Loucy (cell line): ENCODE data around the gene NAT14.

Source experiments
- EZH2phosphoT487 ChIP-seq: fragments of 200-600 bp; IDR thresholded peaks from 2 replicates; pipeline ENCODE4 v1.6.1; 2018; ENCODE audit warnings: antibody characterized with exemption, mild to moderate bottlenecking, moderate library complexity, borderline replicate concordance
- TF ChIP-seq, protein P1 (sequence below): fragments of 200-600 bp; sonication (generic); conservative IDR thresholded peaks from 2 replicates; pipeline ENCODE4 v1.5.1; 2014; ENCODE audit warnings: mild to moderate bottlenecking, antibody characterized with exemption, low read length

DNA sequence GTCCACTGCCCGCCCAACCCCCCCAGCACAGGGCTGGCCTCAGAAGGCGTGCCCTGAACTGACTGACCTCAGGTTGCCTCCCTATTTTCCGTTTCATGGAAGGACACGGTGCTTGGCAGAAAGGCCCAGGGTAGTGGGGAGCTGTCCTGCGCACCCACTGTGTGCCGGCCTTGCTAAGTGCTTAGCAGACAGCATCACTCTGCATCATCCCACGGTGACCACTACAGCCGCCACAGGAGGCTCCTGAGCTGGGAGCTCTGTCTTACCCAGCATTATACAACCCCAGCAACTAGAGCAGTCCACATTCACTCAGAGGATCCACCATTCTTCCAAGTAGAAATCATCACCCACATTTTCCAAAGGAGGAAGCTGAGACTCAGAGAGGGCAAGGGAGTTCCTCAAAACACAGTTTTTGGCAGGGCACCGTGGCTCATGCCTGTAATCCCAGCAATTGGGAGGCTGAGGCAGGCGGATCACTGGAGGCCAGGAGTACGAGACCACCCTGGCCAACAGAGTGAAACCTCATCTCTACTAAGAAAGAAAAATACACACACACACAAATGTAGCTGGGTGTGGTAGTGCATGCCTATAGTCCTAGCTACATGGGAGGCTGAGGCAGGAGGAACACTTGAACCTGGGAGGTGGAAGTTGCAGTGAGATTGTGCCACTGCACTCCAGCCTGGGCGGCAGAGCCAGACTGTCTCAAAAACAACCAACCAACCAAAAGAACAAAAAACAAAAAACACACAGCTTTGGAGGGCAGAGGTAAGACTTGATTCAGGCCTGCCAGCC, 50.4 kb downstream of the NAT14 start:
- TF ChIP-seq, protein P1, sequence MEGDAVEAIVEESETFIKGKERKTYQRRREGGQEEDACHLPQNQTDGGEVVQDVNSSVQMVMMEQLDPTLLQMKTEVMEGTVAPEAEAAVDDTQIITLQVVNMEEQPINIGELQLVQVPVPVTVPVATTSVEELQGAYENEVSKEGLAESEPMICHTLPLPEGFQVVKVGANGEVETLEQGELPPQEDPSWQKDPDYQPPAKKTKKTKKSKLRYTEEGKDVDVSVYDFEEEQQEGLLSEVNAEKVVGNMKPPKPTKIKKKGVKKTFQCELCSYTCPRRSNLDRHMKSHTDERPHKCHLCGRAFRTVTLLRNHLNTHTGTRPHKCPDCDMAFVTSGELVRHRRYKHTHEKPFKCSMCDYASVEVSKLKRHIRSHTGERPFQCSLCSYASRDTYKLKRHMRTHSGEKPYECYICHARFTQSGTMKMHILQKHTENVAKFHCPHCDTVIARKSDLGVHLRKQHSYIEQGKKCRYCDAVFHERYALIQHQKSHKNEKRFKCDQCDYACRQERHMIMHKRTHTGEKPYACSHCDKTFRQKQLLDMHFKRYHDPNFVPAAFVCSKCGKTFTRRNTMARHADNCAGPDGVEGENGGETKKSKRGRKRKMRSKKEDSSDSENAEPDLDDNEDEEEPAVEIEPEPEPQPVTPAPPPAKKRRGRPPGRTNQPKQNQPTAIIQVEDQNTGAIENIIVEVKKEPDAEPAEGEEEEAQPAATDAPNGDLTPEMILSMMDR: no peak
- no peak for TF ChIP-seq EZH2phosphoT487
